GM12891 (cell line): ENCODE data around the gene NUTM1.
"Not testable (repeated sequence)": the region's sequence is repeated elsewhere in the genome, so short reads cannot be mapped to it uniquely, and the experiment has no call there.

ENCODE experiments used
- DNase-seq: peaks from one replicate; pipeline ENCODE4 v3.0.0; 2011; ENCODE audit warnings: low spot score; ENCODE audit not compliant: insufficient read length
- FAIRE-seq: peaks from 2 replicates; lab custom pipeline; 2011; peaks lifted over from hg19 to GRCh38; lab: Jason Lieb, UNC
- PAX5 ChIP-seq: IDR thresholded peaks from 2 replicates; pipeline ENCODE4 v1.6.1; 2011; ENCODE audit warnings: low read length, moderate library complexity, mild to moderate bottlenecking; ENCODE audit not compliant: insufficient read depth, severe bottlenecking
- POLR2A ChIP-seq: IDR thresholded peaks from 2 replicates; pipeline ENCODE4 v1.6.1; 2011; ENCODE audit warnings: low read depth, low read length, control low read depth
- POLR2AphosphoS5 ChIP-seq: IDR thresholded peaks from 2 replicates; pipeline ENCODE4 v1.6.1; 2011; ENCODE audit warnings: low read depth, low read length, control low read depth
- POU2F2 ChIP-seq: IDR thresholded peaks from 2 replicates; pipeline ENCODE4 v1.6.1; 2011; ENCODE audit warnings: low read depth, mild to moderate bottlenecking, control low read depth, low read length, moderate library complexity
- SPI1 ChIP-seq: IDR thresholded peaks from 2 replicates; pipeline ENCODE4 v1.6.1; 2011; ENCODE audit warnings: low read depth, low read length, control low read depth
- TAF1 ChIP-seq: IDR thresholded peaks from 2 replicates; pipeline ENCODE4 v1.6.1; 2011; ENCODE audit warnings: low read depth, low read length, control low read depth

The NUTM1 gene

DNA sequence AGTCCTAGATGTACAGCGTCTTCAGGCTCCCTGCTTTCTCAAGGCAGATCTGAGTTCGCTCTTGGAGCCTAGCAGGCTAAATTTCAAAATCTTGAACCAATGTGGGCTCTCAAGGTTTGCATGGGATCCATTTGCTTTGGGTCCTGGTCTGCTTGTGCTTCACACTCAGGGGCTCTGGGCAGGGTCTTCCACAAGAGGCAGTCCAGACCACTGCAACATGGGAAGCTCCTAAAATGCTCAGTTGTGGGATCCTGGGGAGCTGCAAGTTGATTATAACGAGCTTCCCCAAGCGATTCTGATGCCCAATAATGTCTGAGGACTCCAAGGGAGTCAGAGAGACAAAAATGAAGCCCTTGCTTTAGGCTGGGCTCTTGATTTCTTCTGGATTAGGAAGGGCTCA is 6.7 kb downstream of the NUTM1 start:
- TF ChIP-seq TAF1 (no peak), SPI1 (no peak), POLR2AphosphoS5 (no peak), POLR2A (no peak), PAX5 (no peak), POU2F2 (no peak)
- FAIRE-seq = no peak
- DNase-seq = no peak

DNA sequence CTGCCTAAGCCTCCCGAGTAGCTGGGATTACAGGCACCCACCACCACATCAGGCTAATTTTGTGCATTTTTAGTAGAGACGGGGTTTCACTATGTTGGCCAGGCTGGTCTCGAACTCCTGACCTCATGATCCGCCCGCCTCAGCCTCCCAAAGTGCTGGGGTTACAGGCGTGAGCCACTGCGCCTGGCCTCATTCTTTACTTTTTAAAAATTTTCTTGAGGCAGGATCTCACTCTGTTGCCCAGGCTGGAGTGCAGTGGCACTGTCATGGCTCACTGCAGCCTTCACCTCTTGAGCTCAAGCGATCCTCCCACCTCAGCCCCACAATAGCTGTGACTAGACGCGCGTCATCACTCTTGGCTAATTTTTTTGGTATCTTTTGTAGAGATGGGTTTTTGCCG is 9.9 kb downstream of the NUTM1 start:
- DNase-seq, FAIRE-seq: not testable (repeated sequence)

DNA sequence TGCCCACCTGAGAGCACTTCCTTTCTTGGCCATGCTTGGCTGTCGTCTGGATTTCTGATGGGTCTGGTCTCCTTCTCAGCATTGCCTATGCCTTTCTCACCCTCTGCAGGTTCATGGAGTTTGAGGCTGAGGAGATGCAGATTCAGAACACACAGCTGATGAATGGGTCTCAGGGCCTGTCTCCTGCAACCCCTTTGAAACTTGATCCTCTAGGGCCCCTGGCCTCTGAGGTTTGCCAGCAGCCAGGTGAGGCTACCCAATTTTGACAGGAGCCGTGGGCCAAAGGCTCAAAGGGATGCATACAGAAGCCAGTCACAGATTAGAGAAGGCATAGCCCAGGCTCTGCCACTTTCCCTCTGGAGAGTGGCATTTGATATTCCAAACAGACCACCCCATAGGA is 10.5 kb downstream of the NUTM1 start:
- FAIRE-seq (no peak), DNase-seq (no peak)
- TF ChIP-seq SPI1 = no peak

DNA sequence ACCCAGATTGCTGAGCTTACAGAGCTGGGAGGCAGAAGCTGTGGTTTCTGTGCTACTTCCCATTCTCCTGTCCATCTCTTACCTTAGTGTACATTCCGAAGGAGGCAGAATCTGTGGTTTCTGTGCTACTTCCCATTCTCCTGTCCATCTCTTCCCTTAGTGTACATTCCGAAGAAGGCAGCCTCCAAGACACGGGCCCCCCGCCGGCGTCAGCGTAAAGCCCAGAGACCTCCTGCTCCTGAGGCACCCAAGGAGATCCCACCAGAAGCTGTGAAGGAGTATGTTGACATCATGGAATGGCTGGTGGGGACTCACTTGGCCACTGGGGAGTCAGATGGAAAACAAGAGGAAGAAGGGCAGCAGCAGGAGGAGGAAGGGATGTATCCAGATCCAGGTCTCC is 11.2 kb downstream of the NUTM1 start:
- TF ChIP-seq POLR2AphosphoS5 = no peak
- TF ChIP-seq POLR2A = no peak
- TF ChIP-seq PAX5 = no peak
- no peak for TF ChIP-seq POU2F2
- no peak for TF ChIP-seq TAF1
- no peak for TF ChIP-seq SPI1
- DNase-seq (no peak), FAIRE-seq (no peak)

DNA sequence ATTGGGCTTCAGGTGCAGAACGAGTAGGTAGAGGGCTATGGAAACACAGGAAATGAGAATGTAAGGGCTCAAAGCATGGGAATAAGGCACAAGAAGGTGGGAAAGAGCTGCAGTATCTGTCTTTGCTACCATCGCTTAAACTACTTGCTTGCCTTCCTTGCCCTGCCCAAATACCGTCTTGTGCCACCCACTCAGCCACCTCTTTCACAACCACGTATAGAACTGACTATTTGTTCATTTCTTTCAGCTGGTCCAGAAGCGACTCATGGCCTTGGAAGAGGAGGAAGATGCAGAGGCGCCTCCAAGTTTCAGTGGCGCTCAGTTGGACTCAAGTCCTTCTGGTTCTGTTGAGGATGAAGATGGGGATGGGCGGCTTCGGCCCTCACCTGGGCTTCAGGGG is 12.1 kb downstream of the NUTM1 start:
- no peak for FAIRE-seq

DNA sequence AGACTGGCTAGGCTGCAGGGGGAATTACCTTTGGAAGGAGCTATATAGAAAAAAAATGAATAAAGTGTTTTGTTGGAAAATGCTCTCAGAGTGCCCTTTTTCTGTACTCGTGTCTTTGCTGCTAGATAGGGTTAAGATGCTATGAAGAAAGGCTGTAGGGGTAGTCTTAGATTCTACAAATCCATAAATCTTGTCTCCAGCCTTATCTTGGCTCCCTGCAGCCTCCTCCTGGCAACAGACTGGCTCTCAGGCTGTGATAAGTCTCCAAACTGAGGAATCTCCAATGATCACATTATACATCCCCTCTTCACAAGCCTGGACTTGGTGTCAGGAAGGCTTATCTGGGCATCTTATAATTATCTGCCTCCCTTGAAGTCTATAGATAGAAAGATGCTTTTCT is 14.5 kb downstream of the NUTM1 start:
- FAIRE-seq (no peak), DNase-seq (no peak)
- TF ChIP-seq POLR2AphosphoS5 (no peak), SPI1 (no peak), PAX5 (no peak), TAF1 (no peak), POLR2A (no peak), POU2F2 (no peak)

More for the DNA sequence above, 12.1 kb downstream of the NUTM1 start:
- TF ChIP-seq TAF1 (no peak), POU2F2 (no peak), POLR2A (no peak), PAX5 (no peak), SPI1 (no peak)
- no peak for DNase-seq

DNA sequence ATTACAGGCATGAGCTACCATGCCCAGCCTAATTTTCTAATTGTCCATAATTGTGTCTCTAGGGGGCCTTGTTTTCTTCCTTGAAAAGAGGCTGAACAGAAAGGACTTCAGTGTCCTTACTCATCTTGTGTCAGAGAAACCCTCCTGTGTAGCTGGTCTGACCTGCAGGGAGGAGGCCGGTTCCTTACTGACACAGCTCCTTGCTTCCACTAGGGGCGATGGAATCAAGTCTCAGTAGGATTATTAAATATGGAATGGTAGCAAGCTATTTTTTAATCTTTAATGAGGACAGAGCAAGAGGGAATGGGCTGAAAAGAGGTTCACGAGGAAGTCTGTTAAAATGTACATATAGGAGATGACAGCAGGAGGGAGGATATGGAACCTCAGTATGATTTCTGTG is 15.3 kb downstream of the NUTM1 start:
- TF ChIP-seq TAF1 (no peak), POLR2AphosphoS5 (no peak), PAX5 (no peak), POLR2A (no peak), SPI1 (no peak), POU2F2 (no peak)
- DNase-seq = no peak
- no peak for FAIRE-seq

DNA sequence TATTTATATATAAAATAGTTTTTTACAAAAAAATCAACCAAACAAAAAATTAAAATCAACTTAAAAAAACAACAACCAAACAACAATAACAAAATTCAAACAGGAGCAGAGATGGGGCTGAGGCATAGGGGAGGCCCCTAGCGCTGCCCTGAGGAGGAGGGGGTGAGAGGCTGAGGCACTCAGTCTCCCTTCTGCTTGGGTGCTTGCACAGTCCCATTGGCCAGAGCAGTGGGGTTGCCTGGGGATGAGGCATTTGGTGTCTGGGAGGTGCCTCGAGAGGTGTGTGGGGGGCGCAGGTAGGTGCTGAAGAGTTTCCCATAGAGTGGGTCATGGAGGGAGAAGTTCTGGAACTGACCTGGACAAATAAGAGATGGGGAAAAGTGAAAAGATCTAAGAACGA is 15.8 kb downstream of the NUTM1 start:
- FAIRE-seq (no peak), DNase-seq (no peak)
- TF ChIP-seq TAF1 = no peak
- TF ChIP-seq SPI1 = no peak
- no peak for TF ChIP-seq POLR2AphosphoS5
- TF ChIP-seq PAX5 = no peak
- TF ChIP-seq POLR2A = no peak
- TF ChIP-seq POU2F2 = no peak

DNA sequence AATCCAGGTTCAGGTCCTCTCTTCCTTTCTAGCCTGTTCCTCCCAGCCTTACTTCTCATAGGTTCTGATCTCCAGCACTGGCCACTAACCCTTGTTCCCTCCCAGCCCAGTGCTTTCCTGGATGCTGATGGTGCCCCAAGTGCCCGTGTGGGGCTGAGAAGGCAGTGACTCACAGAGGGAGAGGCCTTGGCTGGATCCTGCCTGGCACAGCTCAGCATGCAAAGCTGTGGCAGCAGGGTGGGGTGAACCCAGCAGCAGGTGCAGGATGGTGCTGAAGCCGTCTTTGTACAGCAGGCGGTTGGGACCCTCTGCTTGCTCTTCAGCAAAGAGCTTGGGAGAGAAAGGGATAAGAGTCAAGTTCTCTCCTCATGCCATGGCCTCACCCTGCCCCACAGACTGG is 16.3 kb downstream of the NUTM1 start:
- FAIRE-seq (no peak), DNase-seq (no peak)
- TF ChIP-seq PAX5 (no peak), SPI1 (no peak), POLR2AphosphoS5 (no peak)

DNA sequence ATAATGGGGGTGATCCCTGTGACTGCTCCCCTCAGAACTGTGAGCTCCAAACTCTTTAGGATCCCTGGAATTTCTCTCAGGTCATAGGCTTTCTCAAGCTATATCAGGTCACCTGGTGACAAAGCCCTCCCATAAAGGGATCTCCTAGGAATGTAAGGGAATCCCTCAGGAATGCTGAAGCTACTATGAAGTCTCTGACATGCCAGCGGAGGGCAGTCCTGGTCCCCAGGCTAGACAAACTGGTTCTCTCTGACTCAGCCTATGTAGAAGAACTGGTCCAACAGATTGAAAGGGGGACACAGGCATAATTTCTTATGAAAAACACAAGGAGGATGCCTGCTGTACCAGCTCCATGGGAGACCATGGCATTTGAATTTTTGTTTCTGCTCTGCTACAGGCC is 17.2 kb downstream of the NUTM1 start:
- FAIRE-seq (no peak), DNase-seq (no peak)
- TF ChIP-seq SPI1 (no peak), POLR2AphosphoS5 (no peak), POLR2A (no peak), TAF1 (no peak), POU2F2 (no peak), PAX5 (no peak)

DNA sequence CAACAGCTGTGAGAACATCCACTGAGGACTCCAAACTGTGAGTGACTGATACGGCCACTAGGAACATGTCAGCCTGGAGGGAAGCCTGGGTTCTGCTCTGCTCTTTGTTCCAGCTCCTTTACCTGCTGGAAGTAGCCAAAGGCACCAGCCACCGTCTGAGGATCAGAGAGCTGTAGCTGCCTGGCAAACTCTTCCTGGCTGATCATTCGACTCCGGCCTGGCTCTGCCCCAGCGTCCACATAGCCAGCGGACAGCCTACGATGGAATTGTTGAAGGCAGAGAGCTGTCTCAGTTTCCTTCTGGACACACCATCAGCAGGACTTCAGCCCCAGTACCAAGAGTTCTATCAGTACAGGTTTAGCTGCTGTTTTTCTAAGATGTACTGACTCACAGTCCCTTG is 18.2 kb downstream of the NUTM1 start:
- FAIRE-seq (no peak), DNase-seq (no peak)
- no peak for TF ChIP-seq POLR2A
- no peak for TF ChIP-seq POLR2AphosphoS5
- TF ChIP-seq TAF1 = no peak
